WTC11 (cell line): ENCODE measurements around the gene CFL1.

Experiments
- E2F1 ChIP-seq: sonication (generic); formaldehyde crosslinking; IDR thresholded peaks from 2 replicates; pipeline ENCODE4 v1.8.0; 2022; ENCODE audit warnings: mild to moderate bottlenecking, missing genetic modification reagents
- GTF2I ChIP-seq: fragments of 250-450 bp; sonication (Bioruptor Pico); conservative IDR thresholded peaks from 2 replicates; pipeline ENCODE4 v1.4.0; 2021; ENCODE audit warnings: mild to moderate bottlenecking
- NR2C2 ChIP-seq: sonication (generic); formaldehyde crosslinking; IDR thresholded peaks from 2 replicates; pipeline ENCODE4 v1.8.0; 2022; ENCODE audit warnings: mild to moderate bottlenecking, missing genetic modification reagents
- ZNF512 ChIP-seq: sonication (generic); formaldehyde crosslinking; IDR thresholded peaks from 2 replicates; pipeline ENCODE4 v1.8.1; 2022; ENCODE audit warnings: missing genetic modification reagents, borderline replicate concordance
- TF ChIP-seq, protein P1 (sequence below): fragments of 200-600 bp; IDR thresholded peaks from 2 replicates; pipeline ENCODE4 v1.8.0; 2022; ENCODE audit warnings: antibody characterized with exemption

DNA sequence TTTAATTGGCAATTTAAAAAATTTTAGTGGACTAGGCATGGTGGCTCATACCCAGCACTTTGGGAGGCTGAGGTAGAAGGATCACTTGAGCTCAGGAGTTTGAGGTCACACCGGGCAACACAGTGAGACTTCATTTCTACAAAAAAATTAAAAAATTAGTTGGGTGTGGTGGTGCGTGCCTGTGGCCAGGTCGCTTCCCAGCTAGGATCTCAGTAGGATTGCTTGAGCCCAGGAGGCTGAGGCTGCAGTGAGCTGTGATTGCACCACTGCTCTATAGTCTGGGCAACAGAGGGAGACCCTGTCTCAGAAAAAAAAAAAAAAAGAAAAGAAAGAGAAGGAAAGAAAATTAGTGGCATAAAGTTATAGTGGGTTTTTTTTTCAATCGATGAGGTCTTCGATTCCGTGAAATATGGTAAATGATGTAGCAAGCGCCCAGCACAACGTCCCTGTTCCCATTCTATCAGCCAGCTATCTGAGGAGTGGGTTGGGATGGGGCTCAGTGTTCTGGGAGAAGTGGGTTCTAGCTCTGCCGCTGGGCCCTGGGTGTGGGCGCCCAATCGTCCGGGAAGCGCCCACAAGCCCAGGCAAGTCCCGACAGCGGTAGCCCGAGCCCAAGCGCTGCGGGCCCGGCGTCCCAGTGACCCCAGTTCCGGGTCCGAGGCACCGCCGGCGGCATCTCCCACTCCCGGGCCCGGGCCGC is 40.8 kb upstream of the CFL1 start:
- TF ChIP-seq NR2C2 (no peak), GTF2I (no peak), E2F1 (CRISPR knock-in tag) (no peak), ZNF512 (no peak)
- TF ChIP-seq, protein P1, sequence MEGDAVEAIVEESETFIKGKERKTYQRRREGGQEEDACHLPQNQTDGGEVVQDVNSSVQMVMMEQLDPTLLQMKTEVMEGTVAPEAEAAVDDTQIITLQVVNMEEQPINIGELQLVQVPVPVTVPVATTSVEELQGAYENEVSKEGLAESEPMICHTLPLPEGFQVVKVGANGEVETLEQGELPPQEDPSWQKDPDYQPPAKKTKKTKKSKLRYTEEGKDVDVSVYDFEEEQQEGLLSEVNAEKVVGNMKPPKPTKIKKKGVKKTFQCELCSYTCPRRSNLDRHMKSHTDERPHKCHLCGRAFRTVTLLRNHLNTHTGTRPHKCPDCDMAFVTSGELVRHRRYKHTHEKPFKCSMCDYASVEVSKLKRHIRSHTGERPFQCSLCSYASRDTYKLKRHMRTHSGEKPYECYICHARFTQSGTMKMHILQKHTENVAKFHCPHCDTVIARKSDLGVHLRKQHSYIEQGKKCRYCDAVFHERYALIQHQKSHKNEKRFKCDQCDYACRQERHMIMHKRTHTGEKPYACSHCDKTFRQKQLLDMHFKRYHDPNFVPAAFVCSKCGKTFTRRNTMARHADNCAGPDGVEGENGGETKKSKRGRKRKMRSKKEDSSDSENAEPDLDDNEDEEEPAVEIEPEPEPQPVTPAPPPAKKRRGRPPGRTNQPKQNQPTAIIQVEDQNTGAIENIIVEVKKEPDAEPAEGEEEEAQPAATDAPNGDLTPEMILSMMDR = no peak
